ENCODE measurements around the gene TRAIP.

- TF ChIP-seq CTCF (IDR thresholded peaks at IDR 0.05) (no peak), POLR2A (IDR thresholded peaks at IDR 0.05) (no peak)
Measured at GRCh38 chr3:49886922-49887265, 30.5 kb upstream of the TRAIP start.
